ENCODE data around the gene ATXN1.

Gene ATXN1

GRCh38 chr6:16782278-16782677 is 21.0 kb upstream of the ATXN1 start:
- no peak for DNase-seq

DNA sequence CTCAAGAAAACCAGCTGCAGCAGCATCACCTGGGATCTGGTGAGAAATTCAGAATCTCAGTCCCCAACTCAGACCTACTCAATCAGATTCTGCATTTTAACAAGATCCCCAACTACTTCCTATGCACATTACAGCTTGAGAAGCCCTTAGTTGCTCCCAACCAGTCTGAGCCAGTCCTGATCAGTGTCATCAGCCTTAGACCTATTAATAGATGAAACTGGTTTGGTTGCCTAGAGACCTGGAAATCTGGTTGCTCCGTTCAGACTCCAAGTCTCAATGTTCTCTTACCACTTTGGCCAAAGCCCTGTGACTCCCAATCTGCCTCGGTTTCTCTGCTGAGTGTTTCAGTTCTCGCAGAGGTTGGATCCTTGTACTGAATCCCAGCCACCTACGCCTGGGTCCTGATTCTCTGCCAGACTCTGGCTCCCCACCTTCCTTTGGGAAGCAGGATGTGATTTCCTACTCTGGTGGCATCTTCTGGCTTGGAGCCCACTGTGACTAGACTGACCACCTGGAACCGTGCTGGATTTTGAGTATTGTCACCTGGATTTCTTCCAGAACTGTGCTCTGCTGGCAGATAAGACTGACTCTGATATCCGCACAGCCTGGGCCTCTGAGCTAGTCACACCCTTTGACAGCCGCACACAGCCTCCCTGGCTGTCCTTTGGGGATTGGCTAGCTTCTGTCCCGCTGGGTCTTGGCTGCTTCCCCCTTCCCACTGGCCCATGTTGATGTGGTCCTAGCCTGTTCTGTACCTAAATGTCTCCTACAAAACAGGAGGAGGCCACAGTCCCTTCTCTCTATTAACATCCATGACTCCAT is 20.3 kb upstream of the ATXN1 start:
- DNase-seq = no peak

- DNase-seq = no peak
Observed at GRCh38 chr6:16778521-16778920, 17.3 kb upstream of the ATXN1 start.

DNA sequence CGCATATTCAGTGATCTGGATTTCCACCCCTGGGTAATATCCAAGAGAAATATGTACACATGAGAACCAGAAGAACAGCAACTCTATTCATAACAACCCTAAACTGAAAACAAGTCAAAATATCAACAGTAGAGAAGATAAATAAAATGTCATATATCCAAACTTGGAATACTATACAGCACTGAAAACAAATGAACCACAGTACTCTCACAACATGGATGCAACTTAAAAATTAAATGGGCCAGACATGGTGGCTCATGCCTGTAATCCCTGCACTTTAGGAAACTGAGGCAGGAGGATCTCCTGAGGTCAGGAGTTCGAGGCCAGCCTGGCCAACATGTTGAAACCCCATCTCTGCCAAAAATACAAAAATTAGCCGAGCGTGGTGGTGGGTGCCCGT is 16.5 kb upstream of the ATXN1 start:
- DNase-seq = no peak

GRCh38 chr6:16776394-16777017 is 15.2 kb upstream of the ATXN1 start:
- no peak for DNase-seq

DNA sequence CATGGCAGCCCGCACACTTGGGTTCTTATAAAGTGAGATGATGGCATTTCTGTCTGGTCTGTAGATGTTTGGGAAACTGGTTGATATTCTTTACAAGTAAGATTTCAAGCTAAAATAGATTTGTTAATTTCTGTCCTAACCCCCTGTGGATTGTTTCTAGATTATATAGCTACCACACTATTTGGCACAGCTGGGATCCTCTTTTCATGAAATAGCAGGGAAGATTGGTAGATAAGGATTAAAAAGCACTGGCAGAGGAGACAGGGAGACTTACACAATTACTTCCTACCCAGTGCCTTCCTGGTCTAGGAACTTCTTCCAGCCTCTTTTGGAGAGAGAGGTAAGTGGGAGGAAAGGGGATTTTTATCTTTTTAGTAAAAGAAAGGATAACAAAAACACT is 13.2 kb upstream of the ATXN1 start:
- no peak for DNase-seq

DNA sequence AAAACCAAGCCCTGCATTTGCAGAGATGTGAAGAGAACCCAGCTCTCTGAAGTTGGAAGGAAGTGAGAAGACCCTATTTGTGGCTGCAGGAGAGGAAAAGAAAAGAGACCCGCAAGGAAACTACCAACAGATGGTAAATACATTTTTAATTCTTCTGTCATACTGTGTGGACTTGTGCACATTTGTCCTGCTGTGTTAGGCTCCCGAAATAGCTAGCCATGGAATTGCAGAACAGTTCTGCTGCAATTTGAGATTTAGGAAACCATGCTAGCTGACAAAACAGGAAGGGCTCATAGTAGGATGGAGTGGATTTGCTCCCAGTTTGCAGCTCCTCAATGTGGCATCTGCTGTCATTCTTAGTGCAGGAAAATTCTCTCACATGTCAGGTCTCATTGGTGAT is 12.1 kb upstream of the ATXN1 start:
- no peak for DNase-seq

- DNase-seq = no peak
Observed at GRCh38 chr6:16770701-16771569, 9.7 kb upstream of the ATXN1 start.

GRCh38 chr6:16769986-16770376 is 8.7 kb upstream of the ATXN1 start:
- DNase-seq = no peak

- no peak for DNase-seq
Observed at GRCh38 chr6:16769131-16769985, 8.1 kb upstream of the ATXN1 start.

DNA sequence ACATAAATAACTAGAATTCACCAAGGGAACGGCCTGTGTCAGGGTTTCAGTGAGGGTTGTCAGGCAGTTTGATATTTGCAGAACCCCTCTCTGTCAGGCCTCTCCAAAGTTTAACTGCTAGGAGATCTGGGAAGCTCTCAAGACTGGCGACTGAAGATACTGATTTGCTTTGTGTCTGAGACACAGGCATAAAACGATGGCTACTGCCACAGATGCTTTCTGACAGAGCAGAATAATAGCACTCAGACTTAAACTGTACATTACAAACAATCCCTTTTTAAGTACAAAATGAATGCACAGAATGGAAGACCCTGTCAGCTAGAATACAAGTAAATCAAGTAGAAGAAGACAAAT is 7.2 kb upstream of the ATXN1 start:
- DNase-seq = no peak

GRCh38 chr6:16767765-16768476 is 6.7 kb upstream of the ATXN1 start:
- no peak for DNase-seq

DNA sequence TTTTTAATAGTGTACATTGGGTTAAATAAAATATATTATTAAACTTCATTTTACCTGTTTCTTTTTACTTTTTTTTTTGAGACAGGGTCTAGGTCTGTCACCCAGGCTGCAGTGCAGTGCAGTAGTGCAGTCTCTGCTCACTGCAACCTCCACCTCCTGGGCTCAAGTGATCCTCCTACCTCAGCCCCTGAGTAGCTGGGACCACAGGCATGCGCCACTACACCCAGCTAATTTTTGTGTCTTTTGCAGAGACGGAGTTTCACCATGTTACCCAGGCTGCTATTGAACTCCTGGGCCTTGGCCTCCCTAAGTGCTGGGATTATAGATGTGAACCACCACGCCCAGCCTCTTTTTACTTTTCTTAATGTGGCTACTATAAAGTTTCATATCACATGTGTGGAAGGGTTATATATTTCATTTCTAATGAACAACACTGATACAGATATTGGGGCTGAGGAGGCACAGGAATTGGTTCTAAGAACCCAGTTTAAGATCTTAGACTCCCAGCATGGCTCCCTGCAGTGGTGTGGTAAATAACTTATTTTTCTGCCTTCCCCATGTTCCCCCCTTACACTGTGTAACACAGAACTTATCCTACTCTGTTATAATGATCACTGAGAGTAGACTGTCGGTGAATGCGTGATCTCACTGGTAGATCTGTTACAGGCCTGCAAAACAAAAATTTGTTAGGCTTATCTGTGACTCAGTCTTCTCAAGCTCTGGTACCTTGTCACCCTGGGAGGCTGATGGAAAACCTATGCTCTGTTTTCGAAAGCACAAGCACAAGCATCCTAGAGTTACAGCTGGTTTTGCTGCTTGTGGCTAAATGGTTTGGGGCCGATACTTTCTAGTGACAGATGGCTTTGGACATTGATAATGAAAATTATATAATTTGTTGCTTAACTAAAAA is 5.8 kb upstream of the ATXN1 start:
- no peak for DNase-seq

DNA sequence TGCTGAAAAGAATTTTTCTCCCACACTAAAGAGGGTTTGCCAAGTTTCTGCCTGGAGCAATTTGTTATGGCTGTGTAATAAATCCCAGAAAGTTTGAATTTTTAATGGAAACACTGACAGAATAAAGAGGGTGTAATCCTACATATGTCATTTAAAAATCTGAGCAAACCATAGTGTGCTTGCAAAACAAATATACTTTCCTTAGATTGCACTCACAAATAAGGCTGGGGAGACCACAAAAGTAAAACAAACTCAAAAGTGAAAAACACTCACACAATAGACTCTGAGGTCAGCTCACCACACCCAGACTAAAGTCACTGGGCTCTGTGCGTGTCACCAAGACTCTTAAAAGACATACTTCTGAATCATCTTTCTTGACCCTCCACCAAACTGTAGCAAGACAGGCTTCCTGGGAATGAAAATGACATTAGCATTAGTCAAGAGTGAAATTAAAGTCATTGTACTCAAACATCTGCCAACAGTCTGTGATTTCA is 4.8 kb upstream of the ATXN1 start:
- no peak for DNase-seq

- no peak for DNase-seq
Observed at GRCh38 chr6:16765235-16765634, 4.0 kb upstream of the ATXN1 start.

GRCh38 chr6:16764188-16764950 is 3.1 kb upstream of the ATXN1 start:
- no peak for DNase-seq

GRCh38 chr6:16762550-16763477 is 1.6 kb upstream of the ATXN1 start:
- no peak for DNase-seq

DNA sequence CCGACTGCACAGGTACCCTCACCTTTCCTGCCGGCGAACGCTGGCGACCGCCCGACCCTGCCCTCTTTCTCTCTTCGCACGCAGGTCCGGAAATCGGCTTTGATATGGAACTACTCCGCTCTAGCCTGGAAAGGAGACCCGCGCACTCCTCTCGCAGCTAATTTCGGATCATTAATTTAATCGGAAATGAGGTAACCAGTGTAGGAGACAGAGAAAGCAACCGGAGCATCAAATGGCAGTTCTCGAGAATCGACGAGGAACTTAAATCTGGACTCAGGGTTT is 949 bp upstream of the ATXN1 start:
- no peak for DNase-seq

Data from DMS79 treated with DMSO at 0.1 percent for 48 hours (cell line).